ENCODE data around the gene FARP2.

The FARP2 gene

DNA sequence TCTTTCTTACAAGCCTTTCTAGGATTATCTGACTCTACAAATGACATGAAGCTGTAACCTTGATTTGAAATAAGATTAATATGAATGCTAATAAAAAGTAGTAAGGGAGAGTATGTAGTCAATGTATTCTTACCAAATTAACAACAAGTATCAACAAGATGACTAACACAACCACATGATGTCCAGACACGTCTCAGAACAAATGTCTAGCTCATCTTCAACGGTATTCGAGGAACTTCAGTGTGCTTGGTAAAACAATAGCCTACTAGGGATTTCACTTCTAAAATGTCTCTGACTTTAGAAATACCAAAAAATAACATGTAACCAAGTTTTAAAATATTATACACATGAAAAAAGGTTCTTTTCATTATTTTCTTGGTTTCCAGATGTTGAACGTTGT is 44.0 kb upstream of the FARP2 start:
- no peak overlapping the region for H3K4me3 ChIP-seq (ENCODE audit: low read length, poor library complexity, severe bottlenecking)
- H3K79me2 ChIP-seq (ENCODE audit: insufficient read depth, low read length) = peaks cover 86% of the 10 kb centered on the region
- H3K9me2 ChIP-seq (replicated peaks; ENCODE audit: low read depth, low read length) = no peaks in the 10 kb centered on the region
- no peak for TF ChIP-seq EZH2phosphoT487 (IDR thresholded peaks at IDR 0.05; ENCODE audit: borderline replicate concordance)
- TF ChIP-seq, protein P1, sequence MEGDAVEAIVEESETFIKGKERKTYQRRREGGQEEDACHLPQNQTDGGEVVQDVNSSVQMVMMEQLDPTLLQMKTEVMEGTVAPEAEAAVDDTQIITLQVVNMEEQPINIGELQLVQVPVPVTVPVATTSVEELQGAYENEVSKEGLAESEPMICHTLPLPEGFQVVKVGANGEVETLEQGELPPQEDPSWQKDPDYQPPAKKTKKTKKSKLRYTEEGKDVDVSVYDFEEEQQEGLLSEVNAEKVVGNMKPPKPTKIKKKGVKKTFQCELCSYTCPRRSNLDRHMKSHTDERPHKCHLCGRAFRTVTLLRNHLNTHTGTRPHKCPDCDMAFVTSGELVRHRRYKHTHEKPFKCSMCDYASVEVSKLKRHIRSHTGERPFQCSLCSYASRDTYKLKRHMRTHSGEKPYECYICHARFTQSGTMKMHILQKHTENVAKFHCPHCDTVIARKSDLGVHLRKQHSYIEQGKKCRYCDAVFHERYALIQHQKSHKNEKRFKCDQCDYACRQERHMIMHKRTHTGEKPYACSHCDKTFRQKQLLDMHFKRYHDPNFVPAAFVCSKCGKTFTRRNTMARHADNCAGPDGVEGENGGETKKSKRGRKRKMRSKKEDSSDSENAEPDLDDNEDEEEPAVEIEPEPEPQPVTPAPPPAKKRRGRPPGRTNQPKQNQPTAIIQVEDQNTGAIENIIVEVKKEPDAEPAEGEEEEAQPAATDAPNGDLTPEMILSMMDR (conservative IDR thresholded peaks at IDR 0.05; ENCODE audit: low read length) = no peak
- H3F3A ChIP-seq (ENCODE audit: low read depth) = peaks cover 4% of the 10 kb centered on the region; the same call in 1 of the 2 replicates
- H2AFZ ChIP-seq (ENCODE audit: low read length) = no peak overlapping the region
- H3K4me2 ChIP-seq (ENCODE audit: low read depth, low read length, poor library complexity, severe bottlenecking) = peak overlapping the region; percentile 85
- no peaks in the 10 kb centered on the region for H3K9me3 ChIP-seq (ENCODE audit: insufficient read depth, low read depth, low read length)
- peaks cover 55% of the 10 kb centered on the region for H3K4me1 ChIP-seq (ENCODE audit: insufficient read depth, low read length, poor library complexity, severe bottlenecking)
- no peaks in the 10 kb centered on the region for H3K36me3 ChIP-seq (ENCODE audit: insufficient read depth, low read length)
- H3K9ac ChIP-seq (ENCODE audit: low read depth, low read length, poor library complexity, severe bottlenecking) = peak overlapping the region; percentile 14
- H4K20me1 ChIP-seq (ENCODE audit: insufficient read depth, low read length, poor library complexity, severe bottlenecking) = peaks cover 19% of the 10 kb centered on the region
- H3K27me3 ChIP-seq (ENCODE audit: insufficient read depth, low read length, poor library complexity, severe bottlenecking) = no peaks in the 10 kb centered on the region

DNA sequence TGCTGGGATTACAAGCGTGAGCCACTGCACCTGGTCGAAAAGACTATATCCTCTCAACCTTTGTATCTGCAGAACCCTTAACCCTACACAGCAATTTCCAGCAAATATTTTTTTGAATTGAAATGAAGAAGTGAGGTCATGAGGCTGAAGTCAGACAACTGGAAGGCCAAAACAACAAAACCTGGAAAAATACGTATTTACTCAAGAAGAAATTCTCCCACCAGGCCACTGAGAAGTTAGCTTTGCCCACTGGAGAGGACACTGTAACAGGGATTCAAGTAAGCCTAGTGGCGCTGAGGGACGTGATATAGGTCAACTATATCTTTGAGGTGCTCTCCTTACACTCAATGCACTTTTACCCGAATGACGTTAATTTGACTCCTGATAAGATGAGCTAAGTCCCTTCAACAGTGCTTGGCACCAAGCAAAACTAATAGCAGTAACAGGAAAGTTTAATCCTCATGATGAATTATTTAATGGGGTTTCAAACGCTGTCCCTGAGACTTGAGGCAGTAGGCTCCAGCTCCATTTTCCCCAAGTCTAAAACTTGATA is 42.5 kb upstream of the FARP2 start:
- H4K20me1 ChIP-seq (ENCODE audit: insufficient read depth, low read length, poor library complexity, severe bottlenecking) = peaks cover 33% of the 10 kb centered on the region
- peaks cover 4% of the 10 kb centered on the region; the same call in 1 of the 2 replicates for H3F3A ChIP-seq (ENCODE audit: low read depth)

DNA sequence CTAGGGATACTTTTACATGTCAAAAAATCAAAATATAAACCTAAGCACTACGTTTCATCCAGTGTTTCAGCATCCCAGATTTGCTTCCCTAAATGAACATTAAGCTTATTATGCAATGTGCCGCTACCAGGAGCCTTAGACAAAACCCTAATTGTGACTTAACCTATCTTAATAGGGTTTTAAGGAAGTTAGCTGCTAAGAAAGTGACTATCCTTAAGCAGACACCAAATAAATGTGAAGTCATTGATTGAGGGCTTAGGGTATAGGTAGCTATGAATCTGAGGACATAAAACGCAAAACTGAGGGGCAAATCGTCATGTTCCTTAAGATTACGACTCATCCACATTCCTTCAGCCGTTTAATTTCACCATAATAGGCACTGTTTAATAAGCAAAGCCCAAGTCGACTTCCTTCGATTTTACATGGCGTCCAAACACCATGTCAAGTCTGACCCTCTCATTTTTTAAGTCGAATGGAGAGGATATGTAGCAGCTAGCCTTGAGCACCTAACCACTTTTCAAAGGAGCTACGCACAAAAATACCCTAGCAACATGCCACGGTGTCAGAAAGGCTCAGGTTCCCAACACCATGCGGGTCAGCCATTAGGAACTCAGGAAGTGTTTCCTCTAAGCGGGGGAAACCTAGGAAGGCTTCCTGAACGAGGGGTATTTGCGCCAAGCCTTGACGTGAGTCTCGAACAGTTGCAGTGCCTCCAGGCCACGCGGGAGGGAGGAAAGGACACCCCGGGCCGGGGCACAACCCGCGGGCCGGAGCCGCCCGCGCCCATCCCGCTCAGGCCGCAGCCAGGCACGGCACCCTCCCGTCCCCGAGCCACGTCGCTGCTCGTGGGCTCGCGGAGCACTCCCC is 41.6 kb upstream of the FARP2 start:
- H3F3A ChIP-seq (ENCODE audit: low read depth) = peaks cover 2% of the 10 kb centered on the region; the same call in 1 of the 2 replicates
- peaks cover 88% of the 10 kb centered on the region for H3K79me2 ChIP-seq (ENCODE audit: insufficient read depth, low read length)
- no peaks in the 10 kb centered on the region for H3K9me3 ChIP-seq (ENCODE audit: insufficient read depth, low read depth, low read length)
- H3K4me2 ChIP-seq (ENCODE audit: low read depth, low read length, poor library complexity, severe bottlenecking) = peak overlapping the region; percentile 85
- H3K4me1 ChIP-seq (ENCODE audit: insufficient read depth, low read length, poor library complexity, severe bottlenecking) = peaks cover 63% of the 10 kb centered on the region
- no peaks in the 10 kb centered on the region for H3K36me3 ChIP-seq (ENCODE audit: insufficient read depth, low read length)
- H3K9me2 ChIP-seq (replicated peaks; ENCODE audit: low read depth, low read length) = no peaks in the 10 kb centered on the region
- peaks cover 32% of the 10 kb centered on the region for H4K20me1 ChIP-seq (ENCODE audit: insufficient read depth, low read length, poor library complexity, severe bottlenecking)
- peak overlapping the region; percentile 68; the same call in 1 of the 2 replicates for H2AFZ ChIP-seq (ENCODE audit: low read length)
- TF ChIP-seq EZH2phosphoT487 (IDR thresholded peaks at IDR 0.05; ENCODE audit: borderline replicate concordance) = no peak
- TF ChIP-seq, protein P1 (conservative IDR thresholded peaks at IDR 0.05; ENCODE audit: low read length) = no peak
- H3K27me3 ChIP-seq (ENCODE audit: insufficient read depth, low read length, poor library complexity, severe bottlenecking) = no peaks in the 10 kb centered on the region
- peak overlapping the region; percentile 100 for H3K9ac ChIP-seq (ENCODE audit: low read depth, low read length, poor library complexity, severe bottlenecking)
- peak overlapping the region; percentile 99 for H3K4me3 ChIP-seq (ENCODE audit: low read length, poor library complexity, severe bottlenecking)

More for the DNA sequence above, 42.5 kb upstream of the FARP2 start:
- Histone ChIP-seq H3K27me3 (ENCODE audit: insufficient read depth, low read length, poor library complexity, severe bottlenecking) (no peaks in the 10 kb centered on the region), H3K4me2 (ENCODE audit: low read depth, low read length, poor library complexity, severe bottlenecking) (peak overlapping the region; percentile 85), H3K36me3 (ENCODE audit: insufficient read depth, low read length) (no peaks in the 10 kb centered on the region), H3K79me2 (ENCODE audit: insufficient read depth, low read length) (peaks cover 88% of the 10 kb centered on the region), H3K9ac (ENCODE audit: low read depth, low read length, poor library complexity, severe bottlenecking) (peak overlapping the region; percentile 100), H3K9me3 (ENCODE audit: insufficient read depth, low read depth, low read length) (no peaks in the 10 kb centered on the region), H3K4me3 (ENCODE audit: low read length, poor library complexity, severe bottlenecking) (peak overlapping the region; percentile 99), H2AFZ (ENCODE audit: low read length) (no peak overlapping the region), H3K9me2 (replicated peaks; ENCODE audit: low read depth, low read length) (no peaks in the 10 kb centered on the region), H3K4me1 (ENCODE audit: insufficient read depth, low read length, poor library complexity, severe bottlenecking) (peaks cover 64% of the 10 kb centered on the region)
- TF ChIP-seq, protein P1 (conservative IDR thresholded peaks at IDR 0.05; ENCODE audit: low read length) = no peak
- no peak for TF ChIP-seq EZH2phosphoT487 (IDR thresholded peaks at IDR 0.05; ENCODE audit: borderline replicate concordance)

All from Loucy (cell line).